H1 (cell line): ENCODE measurements around the gene HSD17B8. TPM values are rescaled to one million over a fixed set of nuclear protein-coding genes. Genes with fewer than 3 reads are reported as not detected.

Experiments used
- CTCF ChIA-PET: fragments of 300-600 bp; sonication (Branson Sonifier 250); formaldehyde crosslinking; loops from one replicate; lab custom pipeline; 2021; ENCODE audit not compliant: partially characterized antibody; lab: Charles Lee
- POLR2A ChIA-PET: fragments of 300-600 bp; sonication (Branson Sonifier 250); formaldehyde crosslinking; loops from one replicate; lab custom pipeline; 2021; ENCODE audit warnings: inconsistent platforms; ENCODE audit not compliant: partially characterized antibody; lab: Charles Lee
- DNase-seq, 2 experiments: peaks; one replicate each; pipeline versions ENCODE4 v3.0.0 to v3.0.0-alpha.2; 2010 to 2022; ENCODE audit warnings: low spot score in 2 of 2, low read depth in 1 of 2, mixed read lengths in 1 of 2
- FAIRE-seq: peaks from 2 replicates; lab custom pipeline; 2011; peaks lifted over from hg19 to GRCh38; lab: Jason Lieb, UNC
- H2AFZ ChIP-seq: 2 replicates; pipeline ENCODE4 v1.8.1; 2012; ENCODE audit warnings: low read length, inconsistent platforms
- H2AK5ac ChIP-seq: 2 replicates; pipeline ENCODE4 v1.6.1; 2013; ENCODE audit warnings: low read depth, low read length
- H2BK120ac ChIP-seq: replicated peaks from 2 replicates; pipeline ENCODE3; 2013; ENCODE audit warnings: low read depth, low read length, inconsistent platforms
- H2BK12ac ChIP-seq: 2 replicates; pipeline ENCODE4 v1.6.1; 2013; ENCODE audit warnings: low read depth, low read length
- H2BK15ac ChIP-seq: 2 replicates; pipeline ENCODE4 v1.6.1; 2013; ENCODE audit warnings: low read length
- H2BK20ac ChIP-seq: 2 replicates; pipeline ENCODE4 v1.6.1; 2013; ENCODE audit warnings: low read length
- H2BK5ac ChIP-seq: 2 replicates; pipeline ENCODE4 v1.6.1; 2013; ENCODE audit warnings: low read depth, low read length
- H3K14ac ChIP-seq: 2 replicates; pipeline ENCODE4 v1.6.1; 2013; ENCODE audit warnings: inconsistent platforms; ENCODE audit not compliant: insufficient read length
- H3K18ac ChIP-seq: 2 replicates; pipeline ENCODE4 v1.6.1; 2013; ENCODE audit warnings: low read length; ENCODE audit errors: extremely low read depth
- H3K23ac ChIP-seq: 2 replicates; pipeline ENCODE4 v1.6.1; 2013; ENCODE audit warnings: inconsistent platforms; ENCODE audit not compliant: insufficient read length
- H3K23me2 ChIP-seq: 2 replicates; pipeline ENCODE4 v1.6.1; 2013; ENCODE audit warnings: low read depth, low read length
- H3K27ac ChIP-seq: 2 replicates; pipeline ENCODE4 v1.6.1; 2011; ENCODE audit warnings: low read depth, low read length, inconsistent platforms
- H3K27me3 ChIP-seq, 4 experiments: replicated peaks in 1 of 4; 1 replicate in 1 of 4; 2 replicates in 3 of 4; pipeline versions ENCODE4 v1.6.1 to v1.8.1; 2011 to 2013; ENCODE audit warnings: low read length in 3 of 4, mild to moderate bottlenecking in 3 of 4, inconsistent platforms in 2 of 4, mixed read lengths in 2 of 4, moderate library complexity in 1 of 4; ENCODE audit not compliant: control insufficient read depth in 3 of 4, insufficient read depth in 3 of 4; ENCODE audit errors: extremely low read depth in 1 of 4
- H3K36me3 ChIP-seq, 4 experiments: 2 replicates each; pipeline versions ENCODE4 v1.6.1 to v1.8.1; 2011 to 2013; ENCODE audit warnings: mild to moderate bottlenecking in 4 of 4, low read length in 3 of 4, moderate library complexity in 2 of 4, control low read depth in 1 of 4, inconsistent platforms in 1 of 4; ENCODE audit not compliant: insufficient read depth in 4 of 4, control insufficient read depth in 2 of 4
- H3K4ac ChIP-seq: replicated peaks from 2 replicates; pipeline ENCODE3; 2013; ENCODE audit warnings: low read length, low read depth, mixed read lengths, inconsistent platforms; ENCODE audit not compliant: insufficient read length
- H3K4me1 ChIP-seq, 4 experiments: replicated peaks in 1 of 4; 1 replicate in 1 of 4; 2 replicates in 3 of 4; pipeline versions ENCODE4 v1.6.1 to v1.8.1; 2011 to 2013; ENCODE audit warnings: low read length in 3 of 4, inconsistent platforms in 2 of 4, mixed read lengths in 1 of 4; ENCODE audit not compliant: insufficient read depth in 4 of 4, control insufficient read depth in 3 of 4
- H3K4me2 ChIP-seq, 2 experiments: 2 replicates each; pipeline versions ENCODE4 v1.6.1 to v1.8.1; 2011 to 2013; ENCODE audit warnings: low read depth in 2 of 2, low read length in 2 of 2, control low read depth in 1 of 2, inconsistent platforms in 1 of 2, mild to moderate bottlenecking in 1 of 2; ENCODE audit not compliant: insufficient read depth in 1 of 2
- H3K4me3 ChIP-seq, 4 experiments: fragments of 200-600, 300-600 bp in 1 of 4; sonication (generic), shearing (Covaris generic), sonication (Bioruptor Twin) in 1 of 4; 2 replicates each; pipeline versions ENCODE4 v1.5.1 to v1.8.1; 2011 to 2016; ENCODE audit warnings: low read length in 4 of 4, low read depth in 3 of 4, control low read depth in 2 of 4, inconsistent platforms in 2 of 4, mild to moderate bottlenecking in 2 of 4, mixed read lengths in 1 of 4, moderate library complexity in 1 of 4; ENCODE audit not compliant: insufficient read depth in 2 of 4; ENCODE audit errors: extremely low read depth in 1 of 4
- H3K56ac ChIP-seq: replicated peaks from 2 replicates; pipeline ENCODE3; 2013; ENCODE audit warnings: low read depth, mild to moderate bottlenecking, mixed read lengths, low read length, inconsistent platforms; ENCODE audit not compliant: insufficient read length
- H3K79me1 ChIP-seq: 2 replicates; pipeline ENCODE4 v1.6.1; 2013; ENCODE audit warnings: low read depth, low read length, control low read depth
- H3K79me2 ChIP-seq, 2 experiments: 2 replicates each; pipeline versions ENCODE4 v1.6.1 to v1.8.1; 2012 to 2013; ENCODE audit warnings: low read length in 2 of 2, mild to moderate bottlenecking in 2 of 2, inconsistent platforms in 1 of 2; ENCODE audit not compliant: insufficient read depth in 2 of 2, control insufficient read depth in 1 of 2
- H3K9ac ChIP-seq, 4 experiments: replicated peaks in 1 of 4; 1 replicate in 1 of 4; 2 replicates in 3 of 4; pipeline versions ENCODE4 v1.6.1 to v1.8.1; 2011 to 2013; ENCODE audit warnings: low read depth in 3 of 4, low read length in 3 of 4, control low read depth in 2 of 4, mild to moderate bottlenecking in 2 of 4, moderate library complexity in 2 of 4, inconsistent platforms in 1 of 4; ENCODE audit errors: extremely low read depth in 1 of 4
- H3K9me3 ChIP-seq, 2 experiments: 2 replicates each; pipeline versions ENCODE4 v1.6.1 to v1.8.1; 2012 to 2013; ENCODE audit warnings: mild to moderate bottlenecking in 2 of 2, moderate library complexity in 2 of 2, control low read depth in 1 of 2, inconsistent platforms in 1 of 2, low read depth in 1 of 2, low read length in 1 of 2, mixed read lengths in 1 of 2; ENCODE audit not compliant: insufficient read depth in 2 of 2
- H4K20me1 ChIP-seq, 2 experiments: replicated peaks in 1 of 2; 2 replicates each; pipeline versions ENCODE3 to v1.8.1; 2011 to 2013; ENCODE audit warnings: inconsistent platforms in 2 of 2, low read length in 2 of 2, mild to moderate bottlenecking in 1 of 2; ENCODE audit not compliant: insufficient read depth in 2 of 2, control insufficient read depth in 1 of 2
- H4K5ac ChIP-seq: 2 replicates; pipeline ENCODE4 v1.6.1; 2013; ENCODE audit warnings: low read length, low read depth, mixed read lengths, inconsistent platforms; ENCODE audit not compliant: insufficient read length
- H4K8ac ChIP-seq: 2 replicates; pipeline ENCODE4 v1.8.0; 2013; ENCODE audit warnings: mild to moderate bottlenecking, moderate library complexity, low read length, inconsistent platforms; ENCODE audit not compliant: insufficient read depth; ENCODE audit errors: extremely low read depth
- H4K91ac ChIP-seq: replicated peaks from 2 replicates; pipeline ENCODE3; 2013; ENCODE audit warnings: low read length, mixed read lengths, inconsistent platforms; ENCODE audit not compliant: insufficient read length
- BRCA1 ChIP-seq: IDR thresholded peaks from 2 replicates; pipeline ENCODE4 v1.6.1; 2012; ENCODE audit warnings: low read depth, low read length, improper control_type of control experiment
- CHD1 ChIP-seq: IDR thresholded peaks from 2 replicates; pipeline ENCODE4 v1.6.1; 2012; ENCODE audit warnings: low read depth, low read length, improper control_type of control experiment
- CHD2 ChIP-seq: IDR thresholded peaks from 2 replicates; pipeline ENCODE4 v1.6.1; 2012; ENCODE audit warnings: low read length, improper control_type of control experiment
- EP300 ChIP-seq, 2 experiments: IDR thresholded peaks; 1 replicate in 1 of 2; 2 replicates in 1 of 2; pipeline ENCODE4 v1.6.1; 2011 to 2012; ENCODE audit warnings: low read depth in 2 of 2, low read length in 2 of 2, mild to moderate bottlenecking in 2 of 2, borderline replicate concordance in 1 of 2, inconsistent platforms in 1 of 2, moderate library complexity in 1 of 2
- FOSL1 ChIP-seq: IDR thresholded peaks from 2 replicates; pipeline ENCODE4 v1.6.1; 2011; ENCODE audit warnings: mild to moderate bottlenecking, low read depth, low read length, moderate library complexity; ENCODE audit not compliant: insufficient read depth
- KDM1A ChIP-seq: fragments of 200-600, 300-600 bp; sonication (generic); IDR thresholded peaks from 2 replicates; pipeline ENCODE4 v1.7.1; 2016; ENCODE audit warnings: mild to moderate bottlenecking, low read length, borderline replicate concordance
- PHF8 ChIP-seq: fragments of 200-600 bp; sonication (generic); conservative IDR thresholded peaks from 2 replicates; pipeline ENCODE4 v1.7.1; 2012; ENCODE audit warnings: low read depth, mild to moderate bottlenecking, inconsistent platforms, low read length, moderate library complexity
- RBBP5 ChIP-seq: IDR thresholded peaks from 2 replicates; pipeline ENCODE4 v1.7.1; 2012; ENCODE audit warnings: low read depth, mild to moderate bottlenecking, inconsistent platforms, low read length, moderate library complexity, borderline replicate concordance
- SIRT6 ChIP-seq: IDR thresholded peaks from one replicate; pipeline ENCODE4 v1.7.1; 2012; ENCODE audit warnings: low read length, inconsistent platforms
- SIX5 ChIP-seq: IDR thresholded peaks from 2 replicates; pipeline ENCODE4 v1.6.1; 2011; ENCODE audit warnings: mild to moderate bottlenecking, low read depth, low read length
- SP4 ChIP-seq: IDR thresholded peaks from 2 replicates; pipeline ENCODE4 v1.6.1; 2012; ENCODE audit warnings: low read length, inconsistent platforms
- TAF7 ChIP-seq: optimal IDR thresholded peaks from 2 replicates; pipeline ENCODE3; 2011; ENCODE audit warnings: low read depth, mild to moderate bottlenecking, inconsistent platforms, low read length, moderate library complexity, borderline replicate concordance
- TEAD4 ChIP-seq: IDR thresholded peaks from 2 replicates; pipeline ENCODE4 v1.6.1; 2012; ENCODE audit warnings: low read depth, low read length, inconsistent platforms, mixed read lengths
- YY1 ChIP-seq: IDR thresholded peaks from 2 replicates; pipeline ENCODE4 v1.6.1; 2011; ENCODE audit warnings: low read depth, mild to moderate bottlenecking, low read length
- WGBS, 2 experiments: shearing (Covaris generic) in 1 of 2; methylation state at CpG; one replicate each; pipeline versions ENCODE4 v1.1.6 to v1.1.7; 2013 to 2015; ENCODE audit warnings: low lambda C conversion rate in 2 of 2, mixed read lengths in 2 of 2, inconsistent platforms in 1 of 2, low coverage in 1 of 2, missing lambda C conversion rate in 1 of 2; ENCODE audit not compliant: insufficient replicate concordance in 2 of 2, insufficient coverage in 1 of 2, insufficient read length in 1 of 2; ENCODE audit errors: extremely low coverage in 1 of 2, missing lambda C conversion rate in 1 of 2; 5-methylcytosine and 5-hydroxymethylcytosine counted together
- polyA plus RNA-seq, 7 experiments: library from polyadenylated mRNA; depleted of rRNA in 3 of 7; stranded (reverse) in 5 of 7; unstranded in 2 of 7; fragments of >200 nt in 5 of 7; fragments of 200-250 nt in 2 of 7; gene quantifications; 1 replicate in 5 of 7; 2 replicates in 1 of 7; 4 replicates in 1 of 7; pipeline versions ENCODE4 v1.2.1 to v1.2.3, GENCODE V29; 2011 to 2013; ENCODE audit warnings: missing spikeins in 2 of 7, mixed read lengths in 2 of 7
- total RNA-seq: library from RNA; stranded (reverse); fragmentation: NEBNext Ultra II Directional; extraction: Animal tissue kit (Norgen Biotek cat#: 25700); gene quantifications from 2 replicates; pipeline ENCODE4 v1.2.1, GENCODE V29; 2021

The HSD17B8 gene
- total and polyA plus RNA-seq, 2 of the 8 experiments (the other 6 are each of a cell fraction or from before 2014, with no cell fraction given): 3.3 to 17.1 TPM

DNA sequence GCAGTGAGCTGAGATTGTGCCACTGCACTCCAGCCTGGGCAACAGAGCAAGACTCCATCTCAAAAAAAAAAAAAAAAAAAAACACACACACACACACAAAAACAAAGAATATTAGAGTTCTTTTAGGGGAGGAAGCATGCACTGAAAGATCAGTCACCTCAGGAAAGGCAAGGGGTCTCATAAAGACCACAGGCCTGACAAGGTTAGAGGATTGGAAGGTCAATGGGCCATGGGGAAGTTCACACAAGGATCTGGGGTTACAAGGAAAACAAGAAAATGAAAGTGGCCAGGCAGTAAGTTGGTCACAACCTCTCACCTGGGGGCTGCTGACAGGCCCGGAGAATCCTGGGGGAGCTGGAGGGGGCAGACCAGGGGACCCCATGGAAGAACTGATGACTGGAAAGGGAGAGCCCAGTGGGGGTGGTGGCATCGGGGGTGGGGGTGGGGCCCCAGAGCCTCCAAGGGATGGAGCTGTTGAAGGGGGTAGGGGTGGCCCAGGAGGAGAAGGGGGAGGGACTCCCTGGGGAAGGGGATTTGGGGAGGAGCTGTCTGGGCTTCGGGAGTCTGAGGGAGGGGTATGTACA is 5.5 kb upstream of the HSD17B8 start:
- H2BK12ac ChIP-seq: no peak overlapping the region
- no peak overlapping the region for H2AFZ ChIP-seq
- H4K8ac ChIP-seq: no peak overlapping the region
- no peak overlapping the region for H4K5ac ChIP-seq
- H3K9ac ChIP-seq: no peak overlapping the region
- no peak overlapping the region for H2BK120ac ChIP-seq
- ChIA-PET CTCF (interaction anchor here (1.0 to 3.1 kb wide), 4 partner anchors 9 to 82 kb away, joined by 3 to 30 read pairs (median 17); no protein-coding TSS in a partner anchor), POLR2A (interaction anchor here (0.6 to 2.6 kb wide), 7 partner anchors 9 to 228 kb away, joined by 3 to 10 read pairs (median 3); partner anchors contain the start of genes B3GALT4 and RING1)
- peak overlapping the region in 2 of 4 experiments; percentile 87 to 88; a peak in 4 of 8 replicates for H3K4me3 ChIP-seq
- DNase-seq (no peak), FAIRE-seq (no peak)
- H3K79me2 ChIP-seq: peaks cover 3 to 22% of the 10 kb centered on the region in 2 experiments; a peak in 3 of 4 replicates
- no peak overlapping the region for H4K91ac ChIP-seq
- peak overlapping the region; percentile 96 to 99 for H3K4me2 ChIP-seq
- peaks cover 7 to 31% (median 22%) of the 10 kb centered on the region in 4 experiments for H3K36me3 ChIP-seq
- no peak overlapping the region for H3K27ac ChIP-seq
- H3K18ac ChIP-seq: no peak overlapping the region
- H3K56ac ChIP-seq: no peak overlapping the region
- H3K14ac ChIP-seq: no peak overlapping the region
- peaks cover 11% of the 10 kb centered on the region for H3K23me2 ChIP-seq
- no peaks in the 10 kb centered on the region for H3K27me3 ChIP-seq
- WGBS, 2 experiments: 83% methylated on average over 1 of the region's 3 CpGs; no CpG with 5 or more reads in 1 of the 2 experiments
- no peaks in the 10 kb centered on the region for H3K9me3 ChIP-seq
- H3K4me1 ChIP-seq: peaks cover 6 to 21% (median 9%) of the 10 kb centered on the region in 4 experiments
- peaks cover 4 to 21% of the 10 kb centered on the region in 2 experiments for H4K20me1 ChIP-seq
- no peak overlapping the region for H3K4ac ChIP-seq
- H2BK20ac ChIP-seq: no peak overlapping the region
- no peak overlapping the region for H2AK5ac ChIP-seq
- no peak overlapping the region for H3K23ac ChIP-seq
- H3K79me1 ChIP-seq: peaks cover 16% of the 10 kb centered on the region
- no peak overlapping the region for H2BK15ac ChIP-seq
- 0 out of 2 replicates have a peak overlapping the region, but pooled peaks have one; percentile 96 for H2BK5ac ChIP-seq
- no peak for TF ChIP-seq TAF7
- TF ChIP-seq EP300 (IDR thresholded peaks at IDR 0.05; ENCODE audit: borderline replicate concordance in 1 of 2, low read depth in 2 of 2, low read length in 2 of 2): no peak
- TF ChIP-seq SIRT6: no peak
- no peak for TF ChIP-seq YY1
- TF ChIP-seq KDM1A: no peak
- no peak for TF ChIP-seq BRCA1
- TF ChIP-seq SIX5: no peak
- no peak for TF ChIP-seq CHD2
- TF ChIP-seq CHD1: no peak
- TF ChIP-seq RBBP5: no peak
- no peak for TF ChIP-seq TEAD4
- TF ChIP-seq SP4: no peak
- no peak for TF ChIP-seq FOSL1
- TF ChIP-seq PHF8: no peak
